ENCODE data around the gene RHOB.
"Not testable (repeated sequence)": the region's sequence is repeated elsewhere in the genome, so short reads cannot be mapped to it uniquely, and the experiment has no call there.

The RHOB gene

DNA sequence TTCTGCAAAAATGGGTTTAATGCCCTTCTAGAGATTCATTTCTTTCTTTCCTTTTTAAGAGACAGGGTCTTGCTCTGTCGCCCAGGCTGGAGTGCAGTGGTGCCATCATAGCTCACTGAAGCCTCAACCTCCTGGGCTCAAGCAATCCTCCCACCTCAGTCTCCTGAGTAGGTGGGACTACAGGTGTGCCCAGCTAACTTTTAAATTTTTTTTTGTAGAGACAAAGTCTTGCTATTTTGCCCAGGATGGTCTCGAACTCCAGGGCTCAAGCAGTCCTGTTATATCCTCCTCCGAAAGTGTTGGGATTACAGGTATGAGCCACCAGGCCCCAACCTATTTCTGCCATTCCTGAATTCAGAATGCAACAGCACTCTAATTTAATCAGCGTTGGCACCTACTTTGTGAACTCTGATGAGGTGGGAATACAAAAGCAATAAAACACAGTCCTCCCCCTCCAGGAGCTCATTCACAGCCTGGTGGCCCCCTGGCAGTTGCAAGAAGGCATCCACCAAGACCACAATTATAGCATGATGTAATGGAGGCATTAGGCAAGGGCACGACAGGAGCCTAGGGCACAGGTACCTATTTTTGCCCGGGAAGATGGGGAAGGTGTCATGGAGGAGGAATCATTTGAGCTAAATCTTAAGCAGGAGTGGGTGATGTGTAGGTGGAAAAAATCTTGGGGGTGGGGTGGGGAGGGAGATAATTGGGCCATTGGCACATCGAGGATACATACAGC lies 5.1 kb downstream of the RHOB start:
- no peak for DNase-seq (ENCODE audit: low read depth in 2 of 2)

DNA sequence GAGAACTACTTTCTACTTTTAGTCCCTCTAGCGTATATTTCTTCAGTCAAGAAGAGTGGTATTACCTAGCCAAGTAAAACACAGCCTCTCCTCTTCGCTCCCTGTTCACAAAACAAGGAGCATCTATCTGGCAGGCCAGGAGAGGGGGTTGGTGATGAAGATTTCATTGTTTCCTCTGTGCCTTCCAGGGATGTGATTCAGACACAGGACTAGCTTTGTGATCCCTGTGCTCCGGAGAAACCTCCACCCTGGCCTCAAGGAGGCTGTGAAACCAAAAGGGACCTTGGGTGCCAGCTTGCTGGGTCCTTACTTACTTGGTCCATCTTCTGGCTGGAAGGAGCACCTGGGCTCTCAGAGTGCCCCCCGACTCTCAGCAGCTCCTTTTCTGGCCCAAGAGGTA lies 5.7 kb downstream of the RHOB start:
- DNase-seq (ENCODE audit: low read depth in 2 of 2), result no peak

DNA sequence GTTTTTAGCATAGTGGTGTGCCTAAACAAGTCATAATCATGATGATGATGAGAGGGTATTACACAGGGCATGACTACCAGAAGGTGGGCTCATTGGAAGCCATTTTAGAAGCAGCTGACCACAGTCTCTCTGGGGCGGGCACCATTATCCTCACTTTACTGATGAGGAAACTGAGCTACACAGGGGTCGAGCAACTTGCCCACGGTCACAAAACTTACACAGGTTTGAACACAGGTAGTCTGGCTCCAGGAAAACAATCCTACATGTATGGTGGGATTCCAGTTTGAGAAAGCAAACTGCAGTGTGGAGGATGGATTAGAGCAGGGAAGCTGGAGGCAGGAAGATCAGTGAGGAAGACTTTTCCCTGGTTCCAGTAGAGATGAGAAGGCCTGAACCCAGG lies 6.2 kb downstream of the RHOB start:
- no peak for DNase-seq (ENCODE audit: low read depth in 2 of 2)

DNA sequence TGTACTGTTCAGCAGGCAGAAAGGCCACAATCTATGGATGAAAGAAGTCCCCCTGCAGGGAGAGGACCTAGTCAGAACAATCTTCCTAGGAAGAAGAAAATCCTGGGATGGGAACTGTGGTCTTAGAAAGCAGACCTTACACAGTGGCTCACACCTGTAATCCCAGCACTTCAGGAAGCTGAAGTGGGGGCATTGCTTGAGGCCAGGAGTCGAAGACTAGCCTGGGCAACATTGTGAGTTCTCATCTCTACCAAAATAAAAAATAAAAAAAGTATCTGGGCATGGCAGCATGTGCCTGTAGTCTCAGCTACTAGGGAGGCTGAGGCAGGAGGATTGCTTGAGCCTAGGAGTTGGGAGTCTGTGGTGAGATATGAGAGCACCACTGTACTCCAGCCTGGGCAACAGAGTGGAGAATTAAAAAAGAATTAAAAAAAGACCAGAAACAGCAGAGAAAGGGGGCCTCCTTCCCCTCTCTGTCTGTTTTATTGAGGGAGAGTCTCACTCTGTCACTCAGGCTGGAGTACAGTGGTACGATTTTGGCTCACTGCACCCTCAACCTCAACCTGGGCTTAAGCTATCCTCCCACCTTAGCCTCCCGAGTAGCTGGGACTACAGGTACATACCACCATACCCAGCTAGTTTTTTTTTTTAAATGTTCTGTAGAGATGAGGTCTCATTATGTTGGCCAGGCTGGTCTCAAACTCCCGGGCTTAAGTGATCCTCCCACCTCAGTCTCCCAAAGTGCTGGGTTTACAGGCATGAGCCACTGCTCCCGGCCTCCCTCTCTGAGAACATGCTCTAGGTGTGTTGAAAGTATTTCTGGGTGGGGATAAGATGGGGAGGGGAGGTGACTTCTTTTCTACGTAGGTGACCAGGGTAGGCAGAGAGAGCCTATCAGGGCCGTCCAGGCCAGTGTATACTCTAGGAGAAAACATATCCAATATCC lies 7.4 kb downstream of the RHOB start:
- no peak for DNase-seq (ENCODE audit: low read depth in 2 of 2)

GRCh38 chr2:20455076-20455587 lies 8.3 kb downstream of the RHOB start:
- no peak for DNase-seq (ENCODE audit: low read depth in 2 of 2)

DNA sequence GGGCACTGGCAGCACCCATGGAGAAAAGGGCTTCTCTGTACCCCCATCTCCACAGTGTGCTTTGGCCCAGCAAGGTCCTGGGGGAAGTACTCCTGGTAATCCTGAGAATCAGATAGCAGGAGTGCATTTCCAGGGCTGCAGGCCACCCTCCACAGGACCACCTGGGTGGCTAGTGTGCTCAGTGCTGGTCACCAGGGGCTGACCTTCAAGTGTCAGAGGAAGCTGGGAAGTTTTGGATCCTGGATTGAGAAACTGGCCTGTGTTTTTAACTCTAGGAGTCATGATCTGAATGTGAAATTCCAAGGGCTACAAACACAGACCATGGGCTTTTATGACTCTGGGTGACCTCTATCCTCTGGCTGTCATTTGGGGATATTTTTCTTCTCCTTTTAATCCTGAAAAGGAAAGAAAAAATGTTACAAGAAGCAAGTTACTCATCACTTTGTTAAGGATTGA lies 9.3 kb downstream of the RHOB start:
- DNase-seq (ENCODE audit: low read depth in 2 of 2), result no peak

DNA sequence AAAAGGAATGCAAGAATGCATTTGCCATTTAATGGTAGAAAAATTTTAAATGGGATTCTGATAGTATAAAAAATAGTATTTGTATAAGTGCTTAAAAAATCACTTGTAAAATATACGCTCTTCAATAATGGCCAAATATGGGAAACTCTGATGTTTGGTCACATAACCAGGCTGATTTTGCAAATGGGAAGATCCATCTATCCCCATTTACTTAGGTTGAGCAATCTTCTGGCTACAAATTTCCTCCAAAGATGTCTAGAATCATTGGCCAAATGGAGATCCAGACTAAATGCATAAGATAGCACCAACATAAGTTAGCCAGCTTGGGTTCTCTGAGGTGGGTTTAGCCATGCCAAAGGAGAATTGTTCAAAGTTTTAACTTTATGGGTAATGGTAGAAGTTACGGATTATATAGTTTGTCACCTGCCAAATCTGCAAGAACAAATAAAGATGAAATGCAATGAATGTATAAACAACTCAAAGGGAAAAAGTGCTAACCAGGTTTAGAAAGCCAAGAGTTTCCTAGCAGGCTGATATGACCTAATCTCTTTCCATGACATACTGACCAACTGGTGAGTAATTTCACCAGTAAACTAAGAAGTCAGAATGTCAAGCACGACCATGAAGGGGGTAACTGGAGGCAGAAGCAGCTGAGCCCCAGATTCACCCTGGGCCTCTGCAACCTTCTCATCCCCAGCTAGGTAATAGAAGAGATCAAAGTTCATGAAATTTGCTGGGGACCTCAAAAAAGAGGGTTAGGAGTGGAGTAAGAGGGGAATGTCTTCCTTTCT lies 10.0 kb downstream of the RHOB start:
- DNase-seq (ENCODE audit: low read depth in 2 of 2), result no peak

- DNase-seq (ENCODE audit: low read depth in 2 of 2), result no peak
These were observed 11.1 kb downstream of the RHOB start for GRCh38 chr2:20457661-20458630.

GRCh38 chr2:20458737-20459484 lies 12.0 kb downstream of the RHOB start:
- not testable (repeated sequence) for DNase-seq (ENCODE audit: low read depth in 2 of 2)

- DNase-seq (ENCODE audit: low read depth in 2 of 2), result no peak
These were observed 19.0 kb downstream of the RHOB start for GRCh38 chr2:20465716-20466394.

GRCh38 chr2:20467789-20468548 lies 21.1 kb downstream of the RHOB start:
- no peak for DNase-seq (ENCODE audit: low read depth in 2 of 2)

- DNase-seq (ENCODE audit: low read depth in 2 of 2), result no peak
These were observed 22.0 kb downstream of the RHOB start for GRCh38 chr2:20468549-20469500.

DNA sequence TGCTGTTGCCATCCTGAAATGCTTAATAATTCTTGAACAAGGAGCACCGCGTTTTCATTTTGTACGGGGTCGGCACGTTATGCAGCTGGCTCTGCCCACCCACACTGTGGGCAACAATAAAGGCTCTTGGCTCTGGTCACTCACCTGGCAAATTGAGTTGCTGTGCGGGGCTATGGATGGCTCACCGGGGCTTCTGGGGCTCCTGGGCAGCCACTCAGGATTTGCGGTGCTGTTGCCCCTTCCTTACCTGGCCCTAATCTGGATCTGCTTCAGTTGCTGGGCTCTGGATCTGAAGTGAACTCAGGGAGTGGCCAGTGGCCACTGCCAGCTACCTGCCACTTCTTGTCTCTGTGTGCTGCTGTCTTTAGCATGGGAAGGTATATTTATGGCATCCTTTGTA lies 22.7 kb downstream of the RHOB start:
- DNase-seq (ENCODE audit: low read depth in 2 of 2), result no peak

- DNase-seq (ENCODE audit: low read depth in 2 of 2), result no peak
These were observed 23.3 kb downstream of the RHOB start for GRCh38 chr2:20470211-20470610.

- no peak for DNase-seq (ENCODE audit: low read depth in 2 of 2)
These were observed 24.3 kb downstream of the RHOB start for GRCh38 chr2:20471148-20471547.

DNA sequence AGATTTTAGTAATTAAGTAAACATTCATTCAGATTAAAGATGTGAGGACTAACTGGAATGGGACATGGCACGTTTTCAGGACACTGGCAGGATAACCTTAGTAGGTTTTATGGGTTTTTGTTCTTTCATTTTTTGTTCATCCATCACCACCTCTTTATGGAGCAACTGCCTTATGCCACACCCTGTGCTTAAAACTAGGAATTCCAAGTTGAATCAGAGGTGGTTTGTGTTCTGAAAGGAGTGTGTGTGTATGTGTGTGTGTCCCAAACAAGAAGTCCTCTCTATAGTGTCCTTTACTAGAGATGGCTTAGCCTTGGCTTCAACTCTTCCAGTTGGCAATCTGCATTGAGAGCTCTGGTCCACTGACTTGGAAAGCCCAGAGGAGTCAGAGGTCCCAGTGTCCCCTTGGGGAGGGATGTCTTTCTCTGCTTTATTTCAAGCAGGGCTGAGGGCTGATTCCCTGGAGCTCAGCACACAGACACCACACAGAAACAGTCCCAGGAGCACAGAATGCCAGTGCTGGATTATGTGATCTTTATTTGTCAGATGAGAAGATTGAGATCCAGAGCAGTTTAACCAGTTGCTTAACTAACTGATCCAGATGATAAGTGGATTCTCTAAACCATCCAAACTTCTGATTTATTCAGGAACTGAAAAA lies 25.2 kb downstream of the RHOB start:
- DNase-seq (ENCODE audit: low read depth in 2 of 2), result no peak

GRCh38 chr2:20472569-20472968 lies 25.7 kb downstream of the RHOB start:
- no peak for DNase-seq (ENCODE audit: low read depth in 2 of 2)
